Measurements from ENCODE around the gene THAP12.
"Not testable (repeated sequence)": the region's sequence is repeated elsewhere in the genome, so short reads cannot be mapped to it uniquely, and the experiment has no call there.

THAP12 gene

GRCh38 chr11:76327202-76327601, 53.7 kb downstream of the THAP12 start:
- no peaks in the 10 kb centered on the region for H3K36me3 Mint-ChIP-seq (ENCODE audit: low read depth)
- no peak overlapping the region for H3K27ac Mint-ChIP-seq
- H3K9me3 Mint-ChIP-seq, result no peaks in the 10 kb centered on the region
- DNase-seq, result no peak
- H3K4me1 Mint-ChIP-seq (ENCODE audit: low read depth), result peaks cover 18% of the 10 kb centered on the region
- peaks cover 20% of the 10 kb centered on the region for H3K27me3 Mint-ChIP-seq
- no peak overlapping the region for H3K4me3 Mint-ChIP-seq

DNA sequence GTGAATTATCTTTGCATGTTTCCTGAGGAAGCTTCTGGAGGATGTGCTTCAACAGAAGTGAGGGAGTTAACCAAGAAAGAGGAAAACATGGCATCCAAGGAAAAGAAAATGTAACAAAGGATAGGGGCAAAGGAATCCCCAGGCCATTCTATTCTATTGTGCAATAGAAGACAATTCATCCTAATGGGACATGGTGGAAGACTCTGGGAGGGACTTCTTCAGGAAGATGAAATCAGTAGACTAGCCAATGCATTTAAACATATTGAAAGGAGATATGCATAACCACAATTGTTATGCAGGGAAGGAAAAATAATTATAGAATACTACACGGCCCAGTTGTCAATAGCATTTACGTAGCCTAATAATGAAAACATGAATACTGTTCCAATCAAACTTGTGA, 55.7 kb downstream of the THAP12 start:
- Mint-ChIP-seq H3K27me3 (peaks cover 37% of the 10 kb centered on the region), H3K4me1 (ENCODE audit: low read depth) (peaks cover 19% of the 10 kb centered on the region), H3K36me3 (ENCODE audit: low read depth) (no peaks in the 10 kb centered on the region), H3K27ac (no peak overlapping the region), H3K9me3 (no peaks in the 10 kb centered on the region), H3K4me3 (no peak overlapping the region)
- DNase-seq, result no peak

DNA sequence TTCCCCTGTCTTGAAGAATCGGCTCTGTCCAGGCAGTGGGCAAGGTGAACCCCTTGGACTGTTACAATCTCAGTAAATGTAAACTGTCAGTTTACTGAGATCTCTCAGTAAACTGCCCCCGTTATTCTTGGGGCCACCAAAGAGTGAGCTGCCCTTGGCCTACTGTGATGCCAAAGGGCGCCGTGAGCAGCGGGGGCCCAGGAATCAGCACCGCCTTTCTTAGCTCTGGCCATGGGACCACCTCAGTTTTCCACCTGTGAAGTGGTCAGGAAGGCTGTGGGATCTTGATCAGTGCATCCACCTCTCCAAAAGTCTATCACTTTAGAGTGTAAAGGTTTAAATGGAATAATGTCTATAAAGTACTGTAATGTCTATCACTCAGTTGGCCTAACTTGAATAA, 57.1 kb downstream of the THAP12 start:
- no peak overlapping the region for H3K4me3 Mint-ChIP-seq
- peaks cover 47% of the 10 kb centered on the region for H3K27me3 Mint-ChIP-seq
- H3K27ac Mint-ChIP-seq, result no peak overlapping the region
- H3K4me1 Mint-ChIP-seq (ENCODE audit: low read depth), result peaks cover 19% of the 10 kb centered on the region
- H3K9me3 Mint-ChIP-seq, result no peaks in the 10 kb centered on the region
- no peaks in the 10 kb centered on the region for H3K36me3 Mint-ChIP-seq (ENCODE audit: low read depth)
- DNase-seq, result no peak

GRCh38 chr11:76323375-76323774, 57.6 kb downstream of the THAP12 start:
- Mint-ChIP-seq H3K27ac (peak overlapping the region; percentile 89), H3K27me3 (peaks cover 47% of the 10 kb centered on the region), H3K4me1 (ENCODE audit: low read depth) (peaks cover 19% of the 10 kb centered on the region)
- not testable (repeated sequence) for DNase-seq; H3K4me3 Mint-ChIP-seq; H3K36me3 Mint-ChIP-seq (ENCODE audit: low read depth); H3K9me3 Mint-ChIP-seq

DNA sequence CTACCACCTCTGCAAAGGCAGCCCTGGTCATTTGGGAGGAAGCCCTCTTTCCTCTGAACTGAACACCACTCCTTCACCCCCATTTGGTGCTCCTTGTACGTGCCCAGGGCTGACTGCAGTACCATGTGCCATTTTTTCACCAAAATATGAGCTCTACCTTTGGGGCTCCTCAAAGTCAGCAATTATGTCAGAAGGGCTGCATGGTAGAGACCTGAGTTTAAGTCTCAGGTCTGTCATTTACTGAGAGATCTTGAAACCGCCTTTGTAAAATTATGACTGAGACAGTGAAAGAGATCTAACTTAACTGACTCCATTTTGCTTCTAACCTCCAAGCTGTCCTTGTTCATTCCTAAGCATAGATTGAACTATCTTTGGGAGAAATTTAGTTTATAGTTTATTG, 58.0 kb downstream of the THAP12 start:
- Mint-ChIP-seq H3K27me3 (peaks cover 47% of the 10 kb centered on the region), H3K27ac (peak overlapping the region; percentile 89), H3K4me1 (ENCODE audit: low read depth) (peaks cover 19% of the 10 kb centered on the region), H3K4me3 (no peak overlapping the region), H3K36me3 (ENCODE audit: low read depth) (no peaks in the 10 kb centered on the region), H3K9me3 (no peaks in the 10 kb centered on the region)
- DNase-seq, result no peak

DNA sequence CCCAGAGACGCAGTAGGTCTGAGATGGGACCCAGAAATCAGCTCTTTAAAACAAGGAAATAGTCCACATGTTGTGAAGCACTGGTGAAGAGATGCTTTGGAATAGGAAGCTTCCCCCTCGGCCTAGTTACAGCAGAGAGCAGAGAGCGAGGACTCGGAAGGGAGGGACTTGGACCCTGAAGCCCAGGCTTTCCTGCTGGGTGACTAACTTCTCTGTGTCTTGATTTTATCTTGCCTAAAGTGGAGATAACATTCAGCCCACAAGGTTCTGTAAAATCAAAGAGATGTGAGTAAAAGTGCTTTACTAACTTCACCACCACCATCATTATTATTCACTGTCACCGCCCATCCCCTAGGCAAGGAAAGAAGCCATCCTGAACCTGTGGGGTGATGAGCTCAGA, 58.4 kb downstream of the THAP12 start:
- Mint-ChIP-seq H3K36me3 (ENCODE audit: low read depth) (no peaks in the 10 kb centered on the region), H3K4me3 (no peak overlapping the region), H3K27ac (peak overlapping the region; percentile 89), H3K9me3 (no peaks in the 10 kb centered on the region), H3K4me1 (ENCODE audit: low read depth) (peaks cover 19% of the 10 kb centered on the region), H3K27me3 (peaks cover 47% of the 10 kb centered on the region)
- no peak for DNase-seq

- Mint-ChIP-seq H3K4me1 (ENCODE audit: low read depth) (peaks cover 19% of the 10 kb centered on the region), H3K9me3 (no peaks in the 10 kb centered on the region), H3K27me3 (peaks cover 47% of the 10 kb centered on the region), H3K36me3 (ENCODE audit: low read depth) (no peaks in the 10 kb centered on the region), H3K4me3 (no peak overlapping the region), H3K27ac (no peak overlapping the region)
- DNase-seq, result no peak
Measured at GRCh38 chr11:76321820-76322524, 59.0 kb downstream of the THAP12 start.

DNA sequence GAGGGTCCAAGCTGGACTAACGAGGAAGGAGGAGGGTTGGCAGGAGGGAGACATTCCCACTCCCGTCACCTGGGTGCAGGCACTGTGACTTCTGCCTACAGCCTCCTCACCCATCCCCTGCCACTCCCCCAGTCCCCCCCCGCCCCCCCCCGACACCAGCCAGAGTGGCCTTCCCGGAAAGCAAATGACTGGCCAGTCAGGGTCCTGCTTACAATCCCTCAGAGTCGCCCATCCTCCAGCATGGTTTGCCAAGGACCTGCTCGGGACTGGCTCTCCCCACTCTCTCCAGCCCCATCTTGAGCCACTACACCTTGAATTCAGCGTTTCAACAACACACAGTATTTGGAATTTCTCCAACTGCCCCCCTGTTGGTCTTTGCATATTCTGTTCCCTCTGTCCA, 59.6 kb downstream of the THAP12 start:
- H3K36me3 Mint-ChIP-seq (ENCODE audit: low read depth), result no peaks in the 10 kb centered on the region
- no peak overlapping the region for H3K27ac Mint-ChIP-seq
- H3K4me3 Mint-ChIP-seq, result no peak overlapping the region
- no peaks in the 10 kb centered on the region for H3K9me3 Mint-ChIP-seq
- DNase-seq, result no peak
- H3K27me3 Mint-ChIP-seq, result peaks cover 47% of the 10 kb centered on the region
- peaks cover 19% of the 10 kb centered on the region for H3K4me1 Mint-ChIP-seq (ENCODE audit: low read depth)

DNA sequence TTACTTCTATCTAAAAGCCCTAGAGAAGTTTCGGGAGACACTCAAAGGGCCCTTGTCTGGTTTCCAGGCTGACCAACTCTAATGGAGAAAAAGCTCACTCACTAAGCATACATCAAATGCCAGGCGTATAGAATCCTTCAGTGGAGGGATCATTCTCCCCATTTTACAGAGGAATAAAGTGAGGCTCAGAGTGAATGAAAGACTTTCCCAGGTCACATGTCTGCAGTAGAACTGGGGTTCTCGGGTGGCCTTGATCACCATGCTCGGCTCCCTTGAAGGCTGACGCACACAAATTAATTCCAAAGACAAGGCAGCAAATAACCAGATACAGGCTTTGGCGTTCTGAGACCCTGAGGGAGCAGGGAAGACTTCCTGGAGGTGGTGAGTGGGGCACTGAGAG, 60.0 kb downstream of the THAP12 start:
- Mint-ChIP-seq H3K27me3 (peaks cover 45% of the 10 kb centered on the region), H3K27ac (no peak overlapping the region), H3K4me3 (no peak overlapping the region), H3K9me3 (no peaks in the 10 kb centered on the region), H3K4me1 (ENCODE audit: low read depth) (peaks cover 19% of the 10 kb centered on the region), H3K36me3 (ENCODE audit: low read depth) (no peaks in the 10 kb centered on the region)
- no peak for DNase-seq

DNA sequence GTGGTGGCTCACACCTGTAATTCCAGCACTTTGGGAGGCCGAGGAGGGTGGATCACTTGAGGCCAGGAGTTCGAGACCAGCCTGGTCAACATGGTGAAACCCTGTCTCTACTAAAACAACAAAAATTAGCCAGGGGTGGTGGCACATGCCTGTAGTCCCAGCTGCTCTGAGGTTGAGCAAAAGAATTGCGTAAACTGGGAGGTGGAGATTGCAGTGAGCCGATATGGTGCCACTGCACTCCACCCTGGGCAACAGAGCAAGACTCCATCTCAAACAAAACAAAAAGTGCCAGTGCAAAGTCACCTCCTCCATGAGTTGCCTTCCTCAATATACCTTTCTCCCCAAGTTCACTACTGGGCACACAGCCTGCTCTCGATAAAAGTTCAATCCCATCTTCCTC, 61.1 kb downstream of the THAP12 start:
- not testable (repeated sequence) for H3K27ac Mint-ChIP-seq

DNA sequence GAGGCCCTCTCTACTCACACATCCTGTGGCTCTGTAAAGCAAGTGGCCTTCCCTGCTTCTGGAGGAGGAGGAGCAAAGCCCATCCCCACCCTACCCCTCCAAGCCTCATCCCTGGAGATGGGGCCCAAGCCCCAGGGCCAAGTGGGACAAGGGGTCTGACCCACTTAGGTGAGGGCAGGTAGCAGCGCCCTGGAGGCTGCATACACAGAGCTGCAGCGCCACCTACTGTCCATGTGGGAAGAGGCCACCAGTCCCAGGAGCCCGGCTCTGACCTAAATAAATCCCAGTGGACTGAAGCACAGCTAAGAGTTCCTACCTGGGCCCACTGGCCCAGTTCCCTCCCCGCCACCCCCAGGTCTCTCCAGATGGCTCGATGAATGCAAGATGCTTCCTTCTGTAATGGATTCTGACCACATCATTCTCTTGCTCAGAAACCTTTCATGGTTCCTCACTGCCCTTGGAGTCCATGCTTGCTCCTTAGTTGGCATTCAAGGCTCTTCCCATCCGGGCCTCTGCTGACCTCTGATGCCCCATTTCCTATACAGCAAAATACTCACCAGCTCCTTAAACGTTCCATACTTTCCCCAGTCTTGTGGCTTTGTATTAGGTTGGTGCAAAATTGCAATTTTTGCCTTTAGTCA, 62.1 kb downstream of the THAP12 start:
- H3K4me1 Mint-ChIP-seq (ENCODE audit: low read depth), result peaks cover 18% of the 10 kb centered on the region
- H3K36me3 Mint-ChIP-seq (ENCODE audit: low read depth), result no peaks in the 10 kb centered on the region
- no peak overlapping the region for H3K27ac Mint-ChIP-seq
- H3K27me3 Mint-ChIP-seq, result peaks cover 44% of the 10 kb centered on the region
- no peak overlapping the region for H3K4me3 Mint-ChIP-seq
- no peaks in the 10 kb centered on the region for H3K9me3 Mint-ChIP-seq
- peak; percentile 89 for DNase-seq

More for the DNA sequence above, 61.1 kb downstream of the THAP12 start:
- H3K4me3 Mint-ChIP-seq; DNase-seq; H3K9me3 Mint-ChIP-seq; H3K36me3 Mint-ChIP-seq (ENCODE audit: low read depth): not testable (repeated sequence)
- peaks cover 45% of the 10 kb centered on the region for H3K27me3 Mint-ChIP-seq
- peaks cover 19% of the 10 kb centered on the region for H3K4me1 Mint-ChIP-seq (ENCODE audit: low read depth)

DNA sequence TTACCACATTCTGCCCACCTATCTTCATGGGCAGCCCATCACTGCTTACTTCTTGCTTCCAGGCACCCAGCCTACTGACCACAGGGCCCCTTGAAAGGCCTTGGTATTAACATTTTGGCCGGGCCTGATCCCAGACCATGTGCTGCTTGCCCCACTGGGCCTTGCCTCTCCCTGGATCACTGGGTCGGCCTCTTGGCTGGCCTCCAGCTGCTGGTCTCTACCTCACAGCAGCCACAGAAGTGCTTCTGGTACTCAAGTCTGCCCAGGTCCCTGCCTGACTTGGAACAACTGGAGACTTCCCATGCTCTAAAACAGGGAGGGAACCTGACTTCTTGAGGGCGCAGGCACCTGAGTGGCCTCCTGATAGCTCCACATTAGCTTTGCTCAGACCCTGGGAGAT, 63.6 kb downstream of the THAP12 start:
- DNase-seq, result no peak
- H3K36me3 Mint-ChIP-seq (ENCODE audit: low read depth), result no peaks in the 10 kb centered on the region
- H3K27me3 Mint-ChIP-seq, result peaks cover 30% of the 10 kb centered on the region
- H3K9me3 Mint-ChIP-seq, result no peaks in the 10 kb centered on the region
- no peak overlapping the region for H3K27ac Mint-ChIP-seq
- H3K4me1 Mint-ChIP-seq (ENCODE audit: low read depth), result peaks cover 2% of the 10 kb centered on the region
- H3K4me3 Mint-ChIP-seq, result no peak overlapping the region

DNA sequence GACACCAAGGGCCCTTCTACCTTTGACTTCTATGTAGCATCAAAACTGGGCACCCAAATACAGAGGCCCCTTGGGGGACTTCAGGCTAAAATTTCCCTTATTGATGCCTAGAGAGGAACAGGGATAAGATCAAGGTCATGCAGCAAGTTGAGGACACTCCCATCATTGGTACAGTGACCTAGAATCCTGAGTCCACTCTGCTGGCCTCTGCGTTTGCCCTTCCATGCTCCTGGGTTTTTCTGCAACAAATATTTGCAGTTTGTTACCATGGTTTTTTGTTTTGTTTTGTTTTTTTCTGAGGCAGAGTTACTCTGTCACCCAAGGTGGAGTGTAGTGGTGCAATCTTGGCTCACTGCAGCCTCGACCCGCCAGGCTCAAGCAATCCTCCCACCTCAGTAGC, 64.2 kb downstream of the THAP12 start:
- Mint-ChIP-seq H3K27me3 (peaks cover 28% of the 10 kb centered on the region), H3K27ac (no peak overlapping the region), H3K4me3 (no peak overlapping the region), H3K9me3 (no peaks in the 10 kb centered on the region), H3K4me1 (ENCODE audit: low read depth) (no peaks in the 10 kb centered on the region), H3K36me3 (ENCODE audit: low read depth) (no peaks in the 10 kb centered on the region)
- no peak for DNase-seq

GRCh38 chr11:76315182-76315853, 65.6 kb downstream of the THAP12 start:
- no peak for DNase-seq
- Mint-ChIP-seq H3K4me1 (ENCODE audit: low read depth) (no peaks in the 10 kb centered on the region), H3K4me3 (no peak overlapping the region), H3K9me3 (no peaks in the 10 kb centered on the region), H3K27me3 (peaks cover 14% of the 10 kb centered on the region), H3K27ac (no peak overlapping the region), H3K36me3 (ENCODE audit: low read depth) (no peaks in the 10 kb centered on the region)

DNA sequence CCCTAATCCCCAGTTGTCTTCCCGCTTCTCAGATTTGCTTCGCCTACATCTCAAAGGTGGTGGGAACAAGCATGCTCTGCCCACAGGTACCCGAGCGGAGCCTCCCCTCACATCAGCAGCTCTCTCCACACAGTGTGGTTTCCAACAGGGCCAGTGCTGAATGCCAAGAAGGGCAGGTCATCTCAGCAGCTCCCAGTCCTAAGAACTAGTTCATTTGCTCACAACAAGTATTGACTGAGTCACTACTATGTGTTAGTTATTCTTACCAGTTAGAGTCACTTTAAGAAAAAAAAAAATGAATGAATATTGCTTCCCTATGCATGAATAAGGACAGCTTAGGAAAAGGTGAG, 66.2 kb downstream of the THAP12 start:
- no peaks in the 10 kb centered on the region for H3K4me1 Mint-ChIP-seq (ENCODE audit: low read depth)

More for the DNA sequence above, 66.2 kb downstream of the THAP12 start:
- Mint-ChIP-seq H3K4me3 (no peak overlapping the region), H3K36me3 (ENCODE audit: low read depth) (no peaks in the 10 kb centered on the region), H3K27ac (no peak overlapping the region), H3K27me3 (peaks cover 8% of the 10 kb centered on the region), H3K9me3 (no peaks in the 10 kb centered on the region)
- DNase-seq, result no peak
